NCI-H524 (cell line): Measurements from ENCODE around the gene SDCCAG8.

ENCODE experiments used
- DNase-seq, 2 experiments: peaks; one replicate each; lab custom pipeline; 2025; lab: John Stamatoyannopoulos, UW

The SDCCAG8 gene

DNA sequence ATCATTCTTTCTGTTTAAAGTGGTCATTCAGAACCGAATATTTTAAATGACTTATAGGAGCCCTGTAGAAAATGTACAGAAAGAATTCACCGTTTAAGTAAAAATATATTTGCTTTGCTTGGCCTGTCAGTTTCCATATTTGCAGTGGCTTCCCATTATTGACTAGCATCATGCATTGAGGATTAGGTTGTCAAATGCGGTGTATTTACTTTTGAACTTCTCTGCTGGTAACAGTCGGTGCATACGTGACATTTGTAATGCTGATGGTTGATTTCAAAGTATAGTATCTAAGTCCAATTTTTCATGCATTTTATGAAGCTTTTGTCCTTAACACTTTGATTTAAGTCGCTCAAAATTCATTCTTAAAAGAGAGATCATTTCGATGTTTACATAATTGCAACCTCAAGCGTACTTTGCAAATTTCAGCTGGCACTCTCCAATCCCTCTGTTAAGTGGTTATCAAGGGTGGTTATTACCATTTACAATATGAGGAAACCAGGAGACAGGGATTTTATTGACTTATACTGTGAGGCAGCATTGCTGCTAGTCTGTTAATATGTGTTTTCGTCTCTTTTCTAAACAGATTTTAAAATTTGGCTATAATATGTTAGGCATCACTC is 201.6 kb downstream of the SDCCAG8 start:
- DNase-seq = no peak

DNA sequence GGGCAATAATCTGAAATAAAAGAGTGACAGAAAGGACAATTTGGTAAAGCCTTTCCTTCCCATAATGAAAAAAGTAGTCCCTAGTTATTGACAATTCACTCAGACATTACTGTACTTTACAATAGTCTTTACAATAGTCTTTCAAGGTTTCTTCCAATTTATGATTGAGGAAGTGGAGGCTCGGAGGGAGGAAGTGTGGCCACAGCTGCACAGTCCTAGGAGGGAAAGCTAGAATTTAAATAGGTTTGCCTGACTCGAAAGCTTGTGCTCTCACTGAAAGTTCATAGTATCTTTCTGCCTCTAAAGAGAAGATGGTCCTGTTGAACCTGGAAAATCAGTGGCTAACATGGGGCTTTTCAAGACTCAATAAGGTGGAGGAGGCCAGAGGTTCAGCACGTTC is 203.2 kb downstream of the SDCCAG8 start:
- no peak for DNase-seq

DNA sequence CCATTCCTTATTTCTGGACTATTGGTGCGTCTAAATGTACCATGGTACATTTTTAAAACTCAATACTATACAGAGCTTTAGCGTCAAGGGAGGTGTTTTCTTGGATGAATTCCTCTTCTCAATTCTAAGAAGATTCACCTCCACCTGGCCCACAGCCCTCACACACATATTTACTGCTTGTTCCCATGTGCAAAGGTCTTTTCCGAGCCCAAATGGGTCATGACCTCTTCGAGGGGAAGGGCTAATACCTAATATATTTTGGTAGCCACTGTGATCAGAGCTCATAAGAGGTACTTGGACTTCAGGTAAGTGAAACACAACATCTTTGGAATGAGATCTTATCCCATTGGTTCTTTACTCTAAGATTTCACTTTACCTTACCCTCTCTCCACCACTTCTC is 205.9 kb downstream of the SDCCAG8 start:
- no peak for DNase-seq

GRCh38 chr1:243462929-243463697 is 207.3 kb downstream of the SDCCAG8 start:
- DNase-seq = no peak

DNA sequence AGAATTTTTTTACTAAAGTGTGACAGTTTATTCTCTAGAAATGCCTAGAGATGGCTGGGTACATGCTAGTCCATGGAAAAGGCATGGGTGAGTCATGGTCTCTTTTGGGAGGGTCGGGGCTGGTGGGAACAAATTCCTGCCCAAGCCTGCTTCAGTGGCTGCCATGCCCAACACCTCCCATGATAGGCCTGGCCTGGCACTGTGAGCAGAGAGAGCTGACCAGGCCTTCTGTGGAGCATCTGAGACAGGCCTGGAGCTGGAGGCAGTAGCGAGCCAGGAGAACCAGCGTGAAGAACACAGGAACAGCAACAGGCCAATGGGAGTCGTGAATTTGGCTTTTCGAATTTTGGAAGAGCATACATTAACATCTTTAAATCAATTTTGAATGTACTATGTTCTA is 209.2 kb downstream of the SDCCAG8 start:
- DNase-seq = no peak

GRCh38 chr1:243465738-243466137 is 209.9 kb downstream of the SDCCAG8 start:
- no peak for DNase-seq

DNA sequence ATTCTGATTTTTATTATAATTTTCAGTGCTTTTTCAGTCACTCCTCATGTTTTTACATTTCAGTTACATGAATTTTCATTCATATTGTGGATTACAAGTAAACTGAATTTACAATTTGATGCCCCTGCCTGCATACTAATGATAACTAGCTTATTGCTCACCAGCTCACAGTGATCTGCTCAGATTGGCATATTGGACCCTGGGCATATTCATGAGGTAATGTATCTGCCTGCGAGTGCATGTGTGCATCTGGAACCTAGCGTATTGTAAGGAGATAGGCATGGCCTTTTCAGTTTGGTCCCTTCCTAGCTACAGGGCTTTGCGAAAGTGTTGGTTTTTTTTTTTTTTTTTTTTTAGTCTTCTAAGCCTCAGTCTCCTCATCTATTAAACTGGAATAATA is 213.7 kb downstream of the SDCCAG8 start:
- DNase-seq = peak; percentile 21 to 83

DNA sequence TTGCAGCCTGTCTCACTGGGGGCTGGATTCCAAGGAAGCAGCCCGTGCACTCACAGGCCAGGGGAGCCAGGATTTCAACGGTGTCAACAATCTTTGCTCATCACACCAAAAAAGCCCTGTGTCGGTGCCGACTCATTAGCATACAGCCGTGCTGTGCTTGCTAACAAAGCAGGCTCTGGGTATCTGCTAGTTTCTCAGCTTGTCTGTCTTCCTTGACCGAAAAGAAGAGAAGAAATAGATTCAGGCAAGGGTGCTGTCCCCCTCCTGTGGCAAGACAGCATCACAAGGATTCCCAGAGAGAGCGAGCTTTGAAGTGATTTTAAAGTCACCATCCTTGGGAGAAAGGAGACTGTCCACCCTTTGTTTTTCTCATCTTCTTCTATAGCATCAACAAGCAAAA is 214.7 kb downstream of the SDCCAG8 start:
- peak; percentile 74 to 91 for DNase-seq

DNA sequence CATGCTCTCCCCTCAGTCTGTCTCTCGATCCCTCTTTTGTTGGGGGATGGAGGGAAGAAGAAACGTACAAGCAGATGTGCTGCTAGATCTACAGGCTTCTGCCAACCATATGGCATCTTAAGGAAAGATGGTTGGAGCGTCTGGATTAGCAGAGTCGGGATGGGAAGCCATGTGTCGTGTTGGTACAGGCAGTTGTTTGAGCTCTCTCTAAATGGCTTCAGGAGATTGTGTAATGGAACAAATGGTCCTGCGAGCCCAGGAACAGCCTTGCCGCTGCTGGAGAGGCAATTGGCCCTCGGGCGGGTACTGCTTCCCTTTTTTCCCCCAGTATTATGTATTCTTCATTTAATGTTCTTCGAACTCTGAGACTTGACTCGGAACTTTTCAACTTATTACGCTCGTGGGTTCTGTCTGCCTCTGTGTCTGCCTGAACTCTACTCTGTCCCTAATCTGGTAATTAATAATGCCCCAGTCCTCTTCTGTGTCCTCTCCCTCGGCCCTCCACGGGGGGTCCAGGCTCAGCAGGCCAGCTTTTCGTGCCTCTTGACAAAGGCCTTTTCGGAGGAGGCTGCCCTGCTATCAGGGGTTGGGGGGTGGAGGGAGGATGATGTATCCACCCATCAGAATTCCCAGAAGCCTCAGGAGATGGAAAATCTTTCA is 215.3 kb downstream of the SDCCAG8 start:
- DNase-seq = peak; percentile 96 to 98

- DNase-seq = peak in 1 of 2 experiments; percentile 41
These were observed 216.2 kb downstream of the SDCCAG8 start for GRCh38 chr1:243471754-243472745.

DNA sequence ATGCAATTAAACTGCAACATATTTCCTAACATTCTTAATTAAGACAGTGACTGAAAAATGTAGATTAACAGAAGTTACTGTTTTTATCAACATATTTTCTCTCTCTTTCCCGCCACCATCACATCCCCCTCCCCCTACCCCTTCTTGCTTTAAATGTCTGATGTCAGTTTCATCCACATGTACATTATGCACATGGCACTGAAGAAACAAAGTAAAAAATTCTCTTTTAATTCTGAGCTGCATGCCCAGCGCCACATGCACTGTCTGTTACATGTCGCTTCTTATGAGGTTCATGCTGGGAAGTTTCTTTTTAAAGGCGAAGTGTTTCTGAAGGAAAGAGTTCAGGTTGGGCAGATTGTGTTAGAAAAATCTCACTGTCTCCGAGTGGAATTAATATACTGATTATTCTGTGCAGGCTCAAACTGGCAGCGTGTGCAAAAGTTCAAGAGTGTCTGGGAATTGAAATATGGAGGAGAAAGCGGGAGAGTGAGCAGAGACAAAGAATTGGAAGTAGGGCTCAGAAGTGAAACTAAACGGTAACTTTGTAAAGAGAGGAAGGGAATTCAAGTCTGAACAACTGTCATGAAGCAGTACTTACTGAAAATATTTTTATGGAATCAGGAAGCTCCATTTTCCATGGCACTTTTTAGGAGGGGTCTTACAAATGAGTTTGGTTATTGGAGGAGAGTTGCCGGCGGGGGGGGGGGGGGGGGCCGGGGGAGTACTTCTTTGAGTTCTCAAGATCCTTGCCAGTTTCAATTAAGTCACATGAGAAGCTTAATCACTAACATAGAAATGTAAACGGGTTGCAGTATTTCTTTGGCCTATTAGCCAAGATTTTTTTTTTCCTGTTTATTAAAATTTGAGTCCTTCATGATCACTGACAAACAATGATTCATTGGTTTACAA is 217.6 kb downstream of the SDCCAG8 start:
- peak in 1 of 2 experiments; percentile 60 for DNase-seq

GRCh38 chr1:243474136-243474881 is 218.5 kb downstream of the SDCCAG8 start:
- DNase-seq = peak; percentile 80 to 84

- DNase-seq = peak in 1 of 2 experiments; percentile 35
These were observed 219.1 kb downstream of the SDCCAG8 start for GRCh38 chr1:243474906-243475305.

- DNase-seq = peak; percentile 80 to 92
These were observed 220.1 kb downstream of the SDCCAG8 start for GRCh38 chr1:243475966-243476365.

DNA sequence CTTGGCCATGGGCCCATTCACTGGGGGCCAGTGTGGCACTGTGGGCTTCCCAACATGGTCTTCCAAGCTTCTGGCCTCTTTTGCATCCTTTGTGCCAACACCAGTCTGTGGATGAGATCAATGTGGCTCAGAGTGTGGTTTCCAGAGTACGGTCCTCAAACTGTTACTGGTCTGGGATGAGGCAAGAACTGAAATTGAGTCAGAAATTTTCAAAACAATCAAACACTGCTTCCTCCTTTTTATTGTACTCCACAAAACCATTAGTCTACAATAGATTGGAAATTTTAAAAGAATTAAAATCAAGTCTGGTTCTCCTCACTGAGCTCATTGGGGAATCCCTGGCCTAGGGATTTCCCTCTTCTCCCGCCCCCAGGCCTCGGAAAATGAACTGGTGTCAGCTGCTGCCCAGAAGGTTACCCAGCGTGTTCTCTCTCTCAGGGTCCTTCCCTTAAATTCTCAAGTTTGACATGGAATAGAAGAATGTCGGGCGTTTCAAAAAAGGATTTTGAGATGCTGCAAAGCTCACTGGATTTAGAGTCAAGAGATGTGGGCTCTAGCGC is 222.0 kb downstream of the SDCCAG8 start:
- no peak for DNase-seq

DNA sequence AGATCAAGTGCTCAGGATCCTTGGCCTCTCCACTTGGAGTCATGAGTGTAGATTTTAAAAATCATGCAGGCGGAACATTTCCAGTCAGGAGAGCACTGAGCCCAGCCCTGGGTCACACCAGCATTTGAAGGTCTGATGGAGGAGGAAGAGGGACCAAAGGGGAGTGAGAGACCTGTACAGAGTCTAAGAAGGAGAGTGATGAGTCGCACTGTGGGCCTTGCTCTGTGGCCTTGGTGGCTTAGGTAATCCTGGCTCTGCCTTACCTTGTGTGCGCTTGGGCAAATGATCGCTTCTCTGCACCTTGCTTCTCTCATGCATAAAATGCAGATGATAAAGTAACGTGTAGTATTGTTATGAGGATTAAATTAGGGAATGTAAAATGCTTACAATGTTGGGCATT is 225.3 kb downstream of the SDCCAG8 start:
- no peak for DNase-seq

GRCh38 chr1:243482141-243483022 is 226.5 kb downstream of the SDCCAG8 start:
- peak; percentile 80 to 90 for DNase-seq

DNA sequence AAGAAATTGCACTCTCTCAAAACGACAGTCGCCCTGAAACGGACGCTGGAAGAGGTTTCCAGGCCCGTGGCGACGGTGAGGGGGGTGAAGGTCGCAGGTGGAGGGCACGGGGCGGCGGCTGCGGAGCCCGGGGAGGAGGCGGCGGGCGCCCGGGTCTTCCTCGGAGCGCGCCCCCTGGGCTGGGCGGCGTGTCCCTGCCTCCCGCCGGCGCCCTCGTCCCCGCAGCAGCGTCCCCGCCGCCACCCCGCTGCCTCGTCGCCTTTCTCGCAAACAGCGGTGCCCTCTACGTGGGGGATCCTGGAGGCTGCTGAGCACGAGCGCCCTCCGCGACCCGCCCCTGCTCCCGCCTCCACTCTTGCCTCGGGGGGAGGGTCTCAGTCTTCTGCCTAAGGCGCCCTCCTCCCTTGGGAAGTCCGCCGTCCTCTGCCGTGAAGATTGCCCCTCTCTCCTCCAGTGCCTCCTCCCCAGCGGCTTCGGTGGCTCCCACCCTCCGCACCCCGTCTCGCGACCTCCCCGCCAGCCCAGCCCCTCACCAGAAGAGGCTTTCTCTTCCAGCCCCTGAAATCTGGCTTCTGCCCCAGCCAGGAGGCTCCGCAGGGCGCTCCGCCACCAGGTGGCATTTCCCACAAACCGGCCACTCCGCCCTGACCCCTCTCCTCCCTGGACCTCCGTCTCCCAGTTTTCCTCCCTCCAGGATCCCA is 227.4 kb downstream of the SDCCAG8 start:
- DNase-seq = peak in 1 of 2 experiments; percentile 65
